ENCODE results near the gene SUSD2. TPM values are rescaled to one million over a fixed set of nuclear protein-coding genes. Genes with fewer than 3 reads are reported as not detected.

The SUSD2 gene
- total RNA-seq, 4 donors from 2014 or later: 5.1 to 41.4 (median 29.0) TPM

GRCh38 chr22:24138649-24139420 is 42.5 kb upstream of the SUSD2 start:
- no peak for TF ChIP-seq EP300 (IDR thresholded peaks at IDR 0.05)
- TF ChIP-seq POLR2A (IDR thresholded peaks at IDR 0.05): no peak
- TF ChIP-seq POLR2AphosphoS5 (IDR thresholded peaks at IDR 0.05): no peak
- TF ChIP-seq CTCF (IDR thresholded peaks at IDR 0.05): no peak
- Histone ChIP-seq H3K4me1 (peaks cover 6% of the 10 kb centered on the region), H3K36me3 (peaks cover 48% of the 10 kb centered on the region), H3K27me3 (no peaks in the 10 kb centered on the region), H3K27ac (no peak overlapping the region), H3K9me3 (no peaks in the 10 kb centered on the region), H3K4me3 (no peak overlapping the region)
- DNase-seq (ENCODE audit: low spot score in 2 of 2): no peak
- 93% methylated on average over 7 of the region's 7 CpGs for WGBS

- WGBS: 76% methylated on average over 2 of the region's 3 CpGs
- no peak for DNase-seq (ENCODE audit: low spot score in 2 of 2)
- TF ChIP-seq CTCF (IDR thresholded peaks at IDR 0.05): no peak
- no peak for TF ChIP-seq POLR2A (IDR thresholded peaks at IDR 0.05)
- TF ChIP-seq POLR2AphosphoS5 (IDR thresholded peaks at IDR 0.05): no peak
- no peak for TF ChIP-seq EP300 (IDR thresholded peaks at IDR 0.05)
- no peak overlapping the region for H3K4me3 ChIP-seq
- no peak overlapping the region for H3K27ac ChIP-seq
- no peaks in the 10 kb centered on the region for H3K9me3 ChIP-seq
- peaks cover 17% of the 10 kb centered on the region for H3K4me1 ChIP-seq
- H3K36me3 ChIP-seq: peaks cover 33% of the 10 kb centered on the region
- no peaks in the 10 kb centered on the region for H3K27me3 ChIP-seq
Measured at GRCh38 chr22:24140357-24140756, 40.9 kb upstream of the SUSD2 start.

- DNase-seq (ENCODE audit: low spot score in 2 of 2): no peak
- Histone ChIP-seq H3K27me3 (no peaks in the 10 kb centered on the region), H3K4me3 (no peak overlapping the region), H3K27ac (no peak overlapping the region), H3K4me1 (peaks cover 29% of the 10 kb centered on the region), H3K36me3 (peaks cover 28% of the 10 kb centered on the region), H3K9me3 (no peaks in the 10 kb centered on the region)
- TF ChIP-seq POLR2AphosphoS5 (IDR thresholded peaks at IDR 0.05): no peak
- TF ChIP-seq CTCF (IDR thresholded peaks at IDR 0.05): no peak
- no peak for TF ChIP-seq POLR2A (IDR thresholded peaks at IDR 0.05)
- TF ChIP-seq EP300 (IDR thresholded peaks at IDR 0.05): no peak
- WGBS: 93% methylated on average over 2 of the region's 2 CpGs
Measured at GRCh38 chr22:24141586-24141985, 39.7 kb upstream of the SUSD2 start.

DNA sequence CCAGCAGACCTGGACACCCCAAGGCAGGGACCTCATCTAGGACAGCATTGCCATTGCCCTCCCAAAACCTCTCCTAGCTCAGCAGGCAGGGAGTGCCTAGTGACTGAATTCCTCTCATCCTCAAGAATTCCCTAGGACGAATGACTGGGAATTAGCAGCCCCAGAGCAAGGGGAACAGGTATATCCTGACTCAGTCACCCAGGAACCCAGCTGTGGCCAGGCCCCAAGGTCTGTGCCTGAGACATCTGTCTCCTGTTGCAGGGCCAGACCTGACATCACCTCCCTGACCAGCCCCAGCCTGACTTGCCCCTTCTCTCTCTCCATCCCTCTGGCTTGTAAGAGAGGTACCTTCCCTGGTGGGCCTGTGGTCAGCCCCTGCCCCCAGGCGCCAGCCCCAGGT is 39.0 kb upstream of the SUSD2 start:
- H3K4me1 ChIP-seq: peaks cover 34% of the 10 kb centered on the region
- TF ChIP-seq POLR2AphosphoS5 (IDR thresholded peaks at IDR 0.05) (no peak), CTCF (IDR thresholded peaks at IDR 0.05) (no peak), POLR2A (IDR thresholded peaks at IDR 0.05) (no peak), EP300 (IDR thresholded peaks at IDR 0.05) (no peak)
- H3K27ac ChIP-seq: no peak overlapping the region
- WGBS: 100% methylated on average over 1 of the region's 2 CpGs
- peaks cover 25% of the 10 kb centered on the region for H3K36me3 ChIP-seq
- DNase-seq (ENCODE audit: low spot score in 2 of 2): no peak
- H3K4me3 ChIP-seq: no peak overlapping the region
- H3K27me3 ChIP-seq: no peaks in the 10 kb centered on the region
- H3K9me3 ChIP-seq: no peaks in the 10 kb centered on the region

- Histone ChIP-seq H3K4me3 (no peak overlapping the region), H3K9me3 (no peaks in the 10 kb centered on the region), H3K36me3 (peaks cover 19% of the 10 kb centered on the region), H3K4me1 (peaks cover 36% of the 10 kb centered on the region), H3K27ac (no peak overlapping the region), H3K27me3 (no peaks in the 10 kb centered on the region)
- TF ChIP-seq EP300 (IDR thresholded peaks at IDR 0.05) (no peak), POLR2AphosphoS5 (IDR thresholded peaks at IDR 0.05) (no peak), CTCF (IDR thresholded peaks at IDR 0.05) (no peak), POLR2A (IDR thresholded peaks at IDR 0.05) (no peak)
- no peak for DNase-seq (ENCODE audit: low spot score in 2 of 2)
- WGBS: 94% methylated on average over 3 of the region's 3 CpGs
Measured at GRCh38 chr22:24142831-24143230, 38.5 kb upstream of the SUSD2 start.

Data from suprapubic skin (tissue), 4 donors.